ENCODE data around the gene PRAC2.

The PRAC2 gene

DNA sequence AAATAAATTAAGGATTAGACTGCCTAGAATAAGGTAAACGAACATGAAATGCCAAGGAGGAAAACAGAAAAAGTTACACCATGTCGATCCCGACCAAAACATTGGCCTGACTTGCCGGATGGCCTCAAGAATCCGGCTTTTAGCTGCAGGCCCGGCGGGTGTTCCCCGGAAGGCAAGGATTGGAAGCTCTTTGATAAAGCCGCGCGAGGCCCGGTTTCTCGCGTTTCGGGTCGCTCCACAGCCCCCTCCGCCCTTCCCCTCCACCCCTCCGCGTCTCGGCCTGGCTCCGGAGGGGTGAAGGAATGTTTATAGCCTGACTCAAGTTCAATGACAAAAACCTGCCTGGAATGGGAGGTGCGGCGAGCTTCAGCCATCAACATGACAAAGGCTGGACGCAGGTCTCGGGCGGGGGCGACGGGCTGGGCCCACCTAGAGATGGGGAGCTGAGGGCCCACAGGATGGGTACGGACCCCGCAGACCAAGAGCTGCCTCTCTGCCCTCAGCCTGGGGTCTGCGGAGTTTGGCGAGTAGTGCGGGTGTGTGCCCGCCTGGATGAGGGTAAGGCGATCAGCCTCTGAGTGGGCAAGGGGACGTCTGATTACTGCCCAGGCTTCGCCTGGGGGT lies 3.2 kb upstream of the PRAC2 start:
- in situ Hi-C loops (cut with MboI; ENCODE audit: low sequenced_read_pairs): no loop called here

GRCh38 chr17:48720266-48721008 lies 2.5 kb upstream of the PRAC2 start:
- in situ Hi-C loops (cut with MboI; ENCODE audit: low sequenced_read_pairs): no loop called here

DNA sequence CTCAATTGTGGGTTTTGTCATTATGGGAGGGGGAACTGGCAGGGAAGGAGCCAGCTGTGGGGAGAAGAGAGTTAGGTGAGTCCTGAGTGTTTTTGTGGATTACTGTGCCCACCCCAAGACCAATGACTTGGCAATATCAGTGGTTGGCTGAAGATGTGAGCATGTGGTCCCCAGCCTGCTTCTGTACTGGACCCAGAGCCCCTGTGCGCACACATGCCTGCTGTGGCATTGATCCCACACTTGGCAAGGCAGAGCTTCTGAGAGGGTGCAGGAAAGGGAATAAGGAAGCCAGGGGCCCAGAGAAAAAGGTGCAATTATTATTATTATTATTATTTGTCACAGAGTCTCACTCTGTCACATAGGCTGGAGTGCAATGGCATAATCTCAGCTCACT lies 2.0 kb upstream of the PRAC2 start:
- in situ Hi-C loops (cut with MboI; ENCODE audit: low sequenced_read_pairs): no loop called here

- in situ Hi-C loops (cut with MboI; ENCODE audit: low sequenced_read_pairs): no loop called here
These were observed 631 bp upstream of the PRAC2 start, which contains the start of gene PRAC1 for GRCh38 chr17:48722201-48722907. Gene PRAC1 (minus strand): TSS chr17:48722518. CDS start chr17:48722392, 126 bp downstream.

DNA sequence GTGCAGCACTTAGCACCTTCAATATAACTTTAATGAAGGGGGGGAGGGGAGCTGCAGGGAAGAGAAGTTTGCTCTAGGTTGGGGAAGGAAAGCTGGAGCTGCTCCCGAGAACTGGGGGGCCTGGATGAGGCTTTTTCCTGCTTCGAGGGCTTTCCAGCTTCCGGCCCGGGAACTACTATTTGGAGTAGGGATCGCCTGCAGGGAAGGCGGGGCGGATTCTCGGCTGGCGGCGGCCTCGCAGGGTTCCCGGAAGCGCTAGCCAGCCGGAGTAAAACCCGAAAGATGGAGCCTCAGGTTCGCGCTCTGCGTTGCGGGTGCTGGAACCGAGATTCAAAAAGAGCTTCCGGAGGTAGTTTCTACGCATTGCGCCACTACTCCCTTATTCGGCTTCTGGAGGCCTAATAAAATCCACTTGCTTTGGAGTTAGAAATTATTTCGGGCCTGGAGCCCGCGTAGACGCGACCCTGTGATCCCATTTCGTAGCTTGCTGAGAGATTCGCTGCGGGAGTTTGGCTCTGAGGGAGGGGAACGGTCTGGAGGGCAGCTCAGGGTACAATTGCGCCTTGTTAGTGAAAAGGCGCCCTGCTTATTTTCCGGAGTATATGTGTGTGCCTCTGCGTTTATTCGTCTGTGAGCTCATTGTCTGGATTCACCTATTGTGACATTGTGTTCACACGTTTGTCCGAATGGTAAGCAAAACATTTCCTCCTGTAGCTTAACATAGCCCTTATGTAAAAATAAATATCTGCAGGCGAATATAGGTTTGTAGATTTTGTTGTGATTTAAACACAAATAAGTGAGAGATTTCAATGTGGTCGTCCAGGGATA lies 652 bp downstream of the PRAC2 start:
- in situ Hi-C loops (cut with MboI; ENCODE audit: low sequenced_read_pairs): no loop called here

- in situ Hi-C loops (cut with MboI; ENCODE audit: low sequenced_read_pairs): no loop called here
These were observed 1.4 kb downstream of the PRAC2 start for GRCh38 chr17:48724251-48725003.

DNA sequence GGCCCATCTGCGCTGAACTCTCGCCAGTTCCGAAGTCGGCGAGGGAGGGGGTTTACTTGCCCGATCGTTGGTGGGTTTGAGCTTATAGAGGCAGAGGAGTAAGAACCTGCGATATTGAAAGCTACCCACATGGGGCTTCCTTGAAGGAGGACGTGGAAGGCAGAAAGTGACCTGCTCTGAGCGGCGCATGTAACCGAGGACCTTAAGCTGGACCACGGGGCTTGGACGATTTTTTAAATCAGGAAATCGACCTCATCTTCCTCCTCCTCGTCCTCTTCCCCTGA lies 2.0 kb downstream of the PRAC2 start:
- in situ Hi-C loops (cut with MboI; ENCODE audit: low sequenced_read_pairs): no loop called here

DNA sequence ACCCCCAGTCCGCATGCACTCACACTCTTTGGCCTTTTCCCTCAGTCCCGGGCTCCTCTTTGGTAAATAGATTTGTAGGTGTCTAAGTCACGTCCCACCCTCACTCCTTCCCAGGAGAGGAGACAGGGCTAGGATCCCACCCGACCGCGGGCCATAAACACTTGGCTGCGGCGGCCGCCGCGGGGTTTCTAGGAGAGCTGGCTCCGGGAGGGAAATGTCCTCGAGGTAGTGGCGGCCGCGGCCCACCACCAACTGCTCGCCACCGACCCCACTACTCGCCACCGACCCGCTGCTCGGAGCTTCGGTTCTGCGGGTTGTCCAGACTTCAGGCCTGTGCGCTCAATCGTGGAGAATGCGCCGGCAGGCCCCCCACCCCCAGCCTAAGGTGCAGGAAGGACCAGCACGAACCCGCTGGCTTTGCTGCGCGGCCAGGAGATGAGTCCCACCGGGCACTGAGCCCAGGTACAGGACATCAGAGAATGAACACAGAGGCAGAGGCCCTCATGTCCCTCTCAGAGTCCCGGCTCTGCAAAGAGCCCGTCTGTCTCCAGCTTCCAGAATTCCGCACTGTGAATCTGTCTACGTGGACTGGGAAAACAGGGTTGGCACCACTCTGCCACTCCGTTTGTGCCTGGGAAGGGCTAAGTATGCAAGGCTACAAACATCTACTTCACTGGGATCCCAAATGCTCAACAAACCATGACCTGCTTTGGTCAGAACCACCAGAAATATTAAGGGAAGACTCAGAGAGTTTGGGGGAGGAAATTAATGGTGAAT lies 2.5 kb downstream of the PRAC2 start:
- in situ Hi-C loops (cut with MboI; ENCODE audit: low sequenced_read_pairs): no loop called here

- in situ Hi-C loops (cut with MboI; ENCODE audit: low sequenced_read_pairs): no loop called here
These were observed 3.3 kb downstream of the PRAC2 start for GRCh38 chr17:48726114-48726915.

- in situ Hi-C loops (cut with MboI; ENCODE audit: low sequenced_read_pairs): no loop called here
These were observed 3.9 kb downstream of the PRAC2 start for GRCh38 chr17:48726916-48727286.

GRCh38 chr17:48727415-48728175 lies 4.6 kb downstream of the PRAC2 start:
- in situ Hi-C loops (cut with MboI; ENCODE audit: low sequenced_read_pairs): no loop called here

GRCh38 chr17:48728232-48729231 lies 5.5 kb downstream of the PRAC2 start, which contains the start of gene HOXB13:
Gene HOXB13 (minus strand): TSS chr17:48728750. CDS start chr17:48728593, 157 bp downstream.
- in situ Hi-C loops (cut with MboI; ENCODE audit: low sequenced_read_pairs): no loop called here

- in situ Hi-C loops (cut with MboI; ENCODE audit: low sequenced_read_pairs): no loop called here
These were observed 6.6 kb downstream of the PRAC2 start for GRCh38 chr17:48729335-48730239.

GRCh38 chr17:48730240-48730550 lies 7.2 kb downstream of the PRAC2 start:
- in situ Hi-C loops (cut with MboI; ENCODE audit: low sequenced_read_pairs): no loop called here

- in situ Hi-C loops (cut with MboI; ENCODE audit: low sequenced_read_pairs): no loop called here
These were observed 8.4 kb downstream of the PRAC2 start for GRCh38 chr17:48731355-48731754.

All from hTERT RPE-1 (cell line).